ENCODE results near the gene R3HDM2.
A peak's percentile ranks its signal among the peaks of the same experiment; 100 is the strongest.

DNA sequence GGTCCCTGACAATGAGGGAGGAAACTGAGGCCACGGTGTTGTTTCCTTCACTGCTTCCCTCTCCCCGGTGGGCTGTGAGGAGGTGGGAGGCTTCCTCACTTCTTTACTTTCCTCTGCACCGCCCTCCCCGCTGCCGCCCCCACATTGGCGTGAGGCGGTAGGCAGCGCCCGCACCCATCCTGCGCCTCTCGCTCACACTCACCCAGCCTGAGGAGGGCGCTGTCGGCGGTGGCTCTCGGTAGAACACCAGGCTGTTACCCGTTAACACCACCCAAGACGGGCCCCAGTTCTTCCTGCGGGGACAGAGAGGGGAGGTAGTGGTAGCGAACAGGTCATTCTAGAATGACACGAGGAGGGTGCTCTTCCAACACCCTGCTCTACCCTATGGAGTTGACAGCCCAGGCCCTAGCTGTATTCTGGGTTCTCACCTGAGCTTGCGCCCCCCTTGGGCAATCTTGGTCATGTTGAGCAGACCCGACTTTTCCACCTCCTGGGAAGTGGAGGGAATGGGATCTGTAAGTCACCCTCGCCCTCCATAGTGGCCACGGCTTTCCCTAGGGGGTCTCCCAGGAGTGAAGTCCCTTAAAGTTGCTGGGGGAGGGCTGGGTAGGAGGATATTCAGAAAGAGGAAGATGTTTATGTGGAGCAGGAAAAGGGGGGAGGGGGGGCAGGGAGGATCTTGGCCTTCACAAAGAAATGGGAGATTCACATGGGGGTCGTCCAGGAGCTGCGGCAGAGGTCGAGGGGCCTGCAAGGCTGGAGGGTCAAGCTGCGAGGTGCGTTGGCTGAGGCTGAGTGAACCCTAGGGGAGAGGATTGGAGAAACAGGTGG lies 45.5 kb upstream of the R3HDM2 start:
- TF ChIP-seq POLR2A (IDR thresholded peaks at IDR 0.05; ENCODE audit: extremely low read depth, insufficient read length) (no peak), MYC (IDR thresholded peaks at IDR 0.05; ENCODE audit: low read depth, low read length) (no peak)
- TF ChIP-seq, protein P1, sequence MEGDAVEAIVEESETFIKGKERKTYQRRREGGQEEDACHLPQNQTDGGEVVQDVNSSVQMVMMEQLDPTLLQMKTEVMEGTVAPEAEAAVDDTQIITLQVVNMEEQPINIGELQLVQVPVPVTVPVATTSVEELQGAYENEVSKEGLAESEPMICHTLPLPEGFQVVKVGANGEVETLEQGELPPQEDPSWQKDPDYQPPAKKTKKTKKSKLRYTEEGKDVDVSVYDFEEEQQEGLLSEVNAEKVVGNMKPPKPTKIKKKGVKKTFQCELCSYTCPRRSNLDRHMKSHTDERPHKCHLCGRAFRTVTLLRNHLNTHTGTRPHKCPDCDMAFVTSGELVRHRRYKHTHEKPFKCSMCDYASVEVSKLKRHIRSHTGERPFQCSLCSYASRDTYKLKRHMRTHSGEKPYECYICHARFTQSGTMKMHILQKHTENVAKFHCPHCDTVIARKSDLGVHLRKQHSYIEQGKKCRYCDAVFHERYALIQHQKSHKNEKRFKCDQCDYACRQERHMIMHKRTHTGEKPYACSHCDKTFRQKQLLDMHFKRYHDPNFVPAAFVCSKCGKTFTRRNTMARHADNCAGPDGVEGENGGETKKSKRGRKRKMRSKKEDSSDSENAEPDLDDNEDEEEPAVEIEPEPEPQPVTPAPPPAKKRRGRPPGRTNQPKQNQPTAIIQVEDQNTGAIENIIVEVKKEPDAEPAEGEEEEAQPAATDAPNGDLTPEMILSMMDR (IDR thresholded peaks at IDR 0.05; ENCODE audit: low read depth, low read length) = peak; percentile 24
- TF ChIP-seq, protein P2, sequence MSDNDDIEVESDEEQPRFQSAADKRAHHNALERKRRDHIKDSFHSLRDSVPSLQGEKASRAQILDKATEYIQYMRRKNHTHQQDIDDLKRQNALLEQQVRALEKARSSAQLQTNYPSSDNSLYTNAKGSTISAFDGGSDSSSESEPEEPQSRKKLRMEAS (IDR thresholded peaks at IDR 0.05; ENCODE audit: low read depth, low read length) = no peak
